ENCODE measurements around the gene SLC6A12. TPM values are rescaled to one million over a fixed set of nuclear protein-coding genes. Genes with fewer than 3 reads are reported as not detected.
A peak's percentile ranks its signal among the peaks of the same experiment; 100 is the strongest.

The SLC6A12 gene
- total RNA-seq, 1 experiment from 2014 or later: 0.17 TPM

GRCh38 chr12:202081-202731 lies 11.8 kb downstream of the SLC6A12 start:
- Mint-ChIP-seq H3K27ac (no peak overlapping the region), H3K27me3 (ENCODE audit: low read depth) (peaks cover 95% of the 10 kb centered on the region)
- no peaks in the 10 kb centered on the region for H4K20me1 ChIP-seq (ENCODE audit: control insufficient read depth, insufficient read depth, insufficient read length)

More at GRCh38 chr12:202081-202731, 11.8 kb downstream of the SLC6A12 start:
- H3K4me3 Mint-ChIP-seq: peak overlapping the region; percentile 47 to 75
- no peak overlapping the region for H4K5ac ChIP-seq (ENCODE audit: insufficient read length, low read depth, low read length)
- no peak overlapping the region for H2BK5ac ChIP-seq (ENCODE audit: insufficient read length, low read length)
- DNase-seq: peak; percentile 78
- no peak overlapping the region for H3K27ac ChIP-seq (ENCODE audit: insufficient read length, low read depth, low read length)
- H3K23ac ChIP-seq (ENCODE audit: insufficient read length, low read depth, low read length): no peak overlapping the region
- H3K23me2 ChIP-seq (ENCODE audit: insufficient read length, low read depth, low read length, poor library complexity, severe bottlenecking): peaks cover 6% of the 10 kb centered on the region
- no peak overlapping the region for H4K91ac ChIP-seq (ENCODE audit: insufficient read length, low read depth, low read length)
- no peak overlapping the region for H2BK15ac ChIP-seq (ENCODE audit: low read depth, low read length)
- H3K4ac ChIP-seq (ENCODE audit: low read depth, low read length): no peak overlapping the region
- H3K4me1 ChIP-seq (ENCODE audit: insufficient read depth, low read length): no peaks in the 10 kb centered on the region
- H4K8ac ChIP-seq (replicated peaks; ENCODE audit: insufficient read length, low read depth, low read length): no peak overlapping the region
- no peak overlapping the region for H2AFZ ChIP-seq (ENCODE audit: low read length)
- no peak overlapping the region for H2BK20ac ChIP-seq (ENCODE audit: low read depth, low read length, poor library complexity, severe bottlenecking)
- H3T11ph ChIP-seq (ENCODE audit: low read length): no peak overlapping the region
- H3K9me3 ChIP-seq (ENCODE audit: control insufficient read depth, low read depth, low read length): no peaks in the 10 kb centered on the region
- peak overlapping the region; percentile 48 for H3K4me2 ChIP-seq (ENCODE audit: insufficient read depth, insufficient read length, low read length)
- no peak overlapping the region for H3K14ac ChIP-seq (ENCODE audit: insufficient read depth, low read length)
- no peaks in the 10 kb centered on the region for H3K36me3 Mint-ChIP-seq (ENCODE audit: insufficient read depth in 1 of 3, low read depth in 3 of 3)
- H3K79me2 ChIP-seq (ENCODE audit: insufficient read depth, low read length): no peaks in the 10 kb centered on the region
- no peak overlapping the region for H3K56ac ChIP-seq (ENCODE audit: insufficient read length, low read depth, low read length)
- H2BK120ac ChIP-seq (ENCODE audit: low read depth, low read length, poor library complexity, severe bottlenecking): no peak overlapping the region
- H3K9ac ChIP-seq (ENCODE audit: extremely low read depth, insufficient read length, low read length): no peak overlapping the region
- H2BK12ac ChIP-seq (ENCODE audit: insufficient read length, low read depth, low read length): no peak overlapping the region
- H3K18ac ChIP-seq (ENCODE audit: insufficient read length, low read depth, low read length): no peak overlapping the region
- peaks cover 0 to 2% of the 10 kb centered on the region in 2 experiments; a peak in 3 of 5 replicates for H3K9me3 Mint-ChIP-seq
- H2AK5ac ChIP-seq (ENCODE audit: insufficient read length, low read length): no peak overlapping the region
- no peak for TF ChIP-seq CTCF (conservative IDR thresholded peaks at IDR 0.05)
- peaks cover 20 to 26% of the 10 kb centered on the region in 2 experiments for H3K4me1 Mint-ChIP-seq
- no peaks in the 10 kb centered on the region for H3K79me1 ChIP-seq (ENCODE audit: insufficient read depth, low read depth, low read length, poor library complexity, severe bottlenecking)
- no CpG with 5 or more reads among the region's 15 CpGs for WGBS (ENCODE audit: extremely low coverage, insufficient read length, low lambda C conversion rate)
- peaks cover 4% of the 10 kb centered on the region; the same call in 1 of the 2 replicates for H3K27me3 ChIP-seq (ENCODE audit: insufficient read depth, low read length)
